Natural killer cell (primary cell): ENCODE data around the gene CD226. TPM values are rescaled to one million over a fixed set of nuclear protein-coding genes. Genes with fewer than 3 reads are reported as not detected.

Experiments used
- ATAC-seq, 3 donors: fragments of 150-1000 bp in 2 of 3; fragments of 200-7000 bp in 1 of 3; cut with Tn5 transposase; 1 replicate in 1 of 3; 2 replicates in 2 of 3; pipeline ENCODE4 v1.10.0; 2021; ENCODE audit warnings: mild to moderate bottlenecking in 2 of 3, moderate library complexity in 2 of 3
- DNase-seq, 2 donors: peaks; one replicate each; pipeline versions ENCODE4 v3.0.0 to v3.0.0-alpha.2; 2013 to 2021; ENCODE audit warnings: mixed read lengths in 1 of 2
- H3K27ac ChIP-seq: one replicate; pipeline ENCODE4 v1.5.1; 2013; ENCODE audit warnings: mild to moderate bottlenecking, low read length
- H3K27me3 ChIP-seq: one replicate; pipeline ENCODE4 v1.6.1; 2013; ENCODE audit warnings: low read length; ENCODE audit not compliant: control insufficient read depth, insufficient read depth
- H3K36me3 ChIP-seq: one replicate; pipeline ENCODE4 v1.6.1; 2013; ENCODE audit warnings: low read length; ENCODE audit not compliant: control insufficient read depth, insufficient read depth
- H3K4me1 ChIP-seq: one replicate; pipeline ENCODE4 v1.6.1; 2013; ENCODE audit warnings: low read length; ENCODE audit not compliant: control insufficient read depth, insufficient read depth
- H3K4me3 ChIP-seq: one replicate; pipeline ENCODE4 v1.5.1; 2013; ENCODE audit warnings: low read length
- H3K9me3 ChIP-seq: one replicate; pipeline ENCODE4 v1.6.1; 2013; ENCODE audit warnings: low read length; ENCODE audit not compliant: control insufficient read depth, insufficient read depth
- H3K27ac Mint-ChIP-seq, 2 donors: one replicate each; pipeline ENCODE4 v1.8.0; 2022; ENCODE audit warnings: mild to moderate bottlenecking in 2 of 2, mixed read lengths in 2 of 2, moderate library complexity in 1 of 2
- H3K27me3 Mint-ChIP-seq, 2 donors: one replicate each; pipeline ENCODE4 v1.8.0; 2022; ENCODE audit warnings: low read depth in 2 of 2, mixed read lengths in 2 of 2
- H3K36me3 Mint-ChIP-seq: one replicate; pipeline ENCODE4 v1.8.0; 2022; ENCODE audit warnings: mixed read lengths
- H3K4me1 Mint-ChIP-seq, 2 donors: one replicate each; pipeline ENCODE4 v1.8.0; 2022; ENCODE audit warnings: mixed read lengths in 2 of 2
- H3K4me3 Mint-ChIP-seq: one replicate; pipeline ENCODE4 v1.8.0; 2022; ENCODE audit warnings: mild to moderate bottlenecking, moderate library complexity, mixed read lengths
- H3K9me3 Mint-ChIP-seq, 2 donors: one replicate each; pipeline ENCODE4 v1.8.0; 2022; ENCODE audit warnings: mixed read lengths in 2 of 2
- CTCF ChIP-seq: fragments of 200-600 bp; IDR thresholded peaks from one replicate; pipeline ENCODE4 v1.8.0; 2022; ENCODE audit warnings: antibody characterized with exemption
- WGBS: methylation state at CpG from one replicate; pipeline ENCODE4 v1.1.7; 2013; ENCODE audit warnings: missing lambda C conversion rate; ENCODE audit not compliant: insufficient coverage; 5-methylcytosine and 5-hydroxymethylcytosine counted together
- intact Hi-C: fragments of 100-400 bp; cut with micrococcal nuclease; formaldehyde crosslinking; loops from one replicate; pipeline ENCODE4 v1.14.2; 2022
- total RNA-seq, 4 donors: library from RNA; stranded (reverse); fragments of 120-200 nt in 1 of 4; gene quantifications; one replicate each; pipeline versions ENCODE4 v1.2.3 to v1.2.4, GENCODE V29; 2013 to 2022

The CD226 gene
- total RNA-seq, 3 donors from 2014 or later (not counting 1 experiment from before 2014, with no cell fraction given): 151 to 178 (median 162) TPM

GRCh38 chr18:69946608-69947155 lies 991 bp downstream of the CD226 start:
- no peak for ATAC-seq
- no peaks in the 10 kb centered on the region for H3K9me3 ChIP-seq
- no peaks in the 10 kb centered on the region for H3K27me3 Mint-ChIP-seq
- H3K9me3 Mint-ChIP-seq: peaks cover 2 to 3% of the 10 kb centered on the region in 2 donors
- peak overlapping the region; percentile 50 for H3K4me3 ChIP-seq
- peaks cover 34% of the 10 kb centered on the region for H3K4me1 ChIP-seq
- no peaks in the 10 kb centered on the region for H3K36me3 ChIP-seq
- intact Hi-C loops: loop anchor here (1.0 to 10.0 kb wide), 3 partner anchors 11 to 1232 kb away; partner anchors contain the start of gene TMX3
- no peak for TF ChIP-seq CTCF
- H3K4me3 Mint-ChIP-seq: no peak overlapping the region
- no peaks in the 10 kb centered on the region for H3K27me3 ChIP-seq
- 54% methylated on average over 4 of the region's 5 CpGs for WGBS
- H3K4me1 Mint-ChIP-seq: peaks cover 20% of the 10 kb centered on the region in 2 donors
- no peak overlapping the region for H3K27ac Mint-ChIP-seq
- DNase-seq: no peak
- peaks cover 24% of the 10 kb centered on the region for H3K36me3 Mint-ChIP-seq
- peak overlapping the region; percentile 55 for H3K27ac ChIP-seq

- Mint-ChIP-seq H3K36me3 (peaks cover 29% of the 10 kb centered on the region), H3K4me1 (peaks cover 32% of the 10 kb centered on the region in 2 donors), H3K27me3 (no peaks in the 10 kb centered on the region), H3K4me3 (no peak overlapping the region), H3K27ac (no peak overlapping the region), H3K9me3 (peaks cover 2 to 3% of the 10 kb centered on the region in 2 donors)
- ATAC-seq (peak in 1 of 3 donors; percentile 5), DNase-seq (peak in 1 of 2 donors; percentile 36)
- H3K4me1 ChIP-seq: peaks cover 46% of the 10 kb centered on the region
- H3K36me3 ChIP-seq: no peaks in the 10 kb centered on the region
- peak overlapping the region; percentile 55 for H3K27ac ChIP-seq
- H3K9me3 ChIP-seq: no peaks in the 10 kb centered on the region
- intact Hi-C loops: loop anchor here (5.0 to 10.0 kb wide), 2 partner anchors 127 to 1231 kb away; partner anchors contain the start of gene TMX3
- no peaks in the 10 kb centered on the region for H3K27me3 ChIP-seq
- H3K4me3 ChIP-seq: peak overlapping the region; percentile 50
- no peak for TF ChIP-seq CTCF
- 35% methylated on average over 11 of the region's 11 CpGs for WGBS
Measured at GRCh38 chr18:69945220-69946114, 2.2 kb downstream of the CD226 start.

GRCh38 chr18:69944436-69944835 lies 3.2 kb downstream of the CD226 start:
- no peak overlapping the region for H3K27ac Mint-ChIP-seq
- H3K27me3 Mint-ChIP-seq: no peaks in the 10 kb centered on the region
- Histone ChIP-seq H3K4me3 (peak overlapping the region; percentile 50), H3K4me1 (peaks cover 48% of the 10 kb centered on the region), H3K9me3 (no peaks in the 10 kb centered on the region), H3K36me3 (no peaks in the 10 kb centered on the region), H3K27ac (peak overlapping the region; percentile 55), H3K27me3 (no peaks in the 10 kb centered on the region)
- peaks cover 29% of the 10 kb centered on the region for H3K36me3 Mint-ChIP-seq
- DNase-seq: peak in 1 of 2 donors; percentile 48
- WGBS: 89% methylated on average over 2 of the region's 2 CpGs
- H3K9me3 Mint-ChIP-seq: peaks cover 2 to 5% of the 10 kb centered on the region in 2 donors
- H3K4me1 Mint-ChIP-seq: peaks cover 42% of the 10 kb centered on the region in 2 donors
- TF ChIP-seq CTCF: no peak
- ATAC-seq: no peak
- no peak overlapping the region for H3K4me3 Mint-ChIP-seq
- intact Hi-C loops: loop anchor here (10.0 kb wide), 1 partner anchor 1230 kb away; the partner anchor contains the start of gene TMX3
